ENCODE measurements around the gene HIP1R.

- TF ChIP-seq, protein P1, sequence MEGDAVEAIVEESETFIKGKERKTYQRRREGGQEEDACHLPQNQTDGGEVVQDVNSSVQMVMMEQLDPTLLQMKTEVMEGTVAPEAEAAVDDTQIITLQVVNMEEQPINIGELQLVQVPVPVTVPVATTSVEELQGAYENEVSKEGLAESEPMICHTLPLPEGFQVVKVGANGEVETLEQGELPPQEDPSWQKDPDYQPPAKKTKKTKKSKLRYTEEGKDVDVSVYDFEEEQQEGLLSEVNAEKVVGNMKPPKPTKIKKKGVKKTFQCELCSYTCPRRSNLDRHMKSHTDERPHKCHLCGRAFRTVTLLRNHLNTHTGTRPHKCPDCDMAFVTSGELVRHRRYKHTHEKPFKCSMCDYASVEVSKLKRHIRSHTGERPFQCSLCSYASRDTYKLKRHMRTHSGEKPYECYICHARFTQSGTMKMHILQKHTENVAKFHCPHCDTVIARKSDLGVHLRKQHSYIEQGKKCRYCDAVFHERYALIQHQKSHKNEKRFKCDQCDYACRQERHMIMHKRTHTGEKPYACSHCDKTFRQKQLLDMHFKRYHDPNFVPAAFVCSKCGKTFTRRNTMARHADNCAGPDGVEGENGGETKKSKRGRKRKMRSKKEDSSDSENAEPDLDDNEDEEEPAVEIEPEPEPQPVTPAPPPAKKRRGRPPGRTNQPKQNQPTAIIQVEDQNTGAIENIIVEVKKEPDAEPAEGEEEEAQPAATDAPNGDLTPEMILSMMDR (IDR thresholded peaks at IDR 0.05; ENCODE audit: low read depth, low read length), result no peak
- TF ChIP-seq POLR2A (IDR thresholded peaks at IDR 0.05; ENCODE audit: extremely low read depth, insufficient read length) (no peak), MAX (IDR thresholded peaks at IDR 0.05; ENCODE audit: low read depth, low read length) (no peak), MYC (IDR thresholded peaks at IDR 0.05; ENCODE audit: low read depth, low read length) (no peak)
These were observed 5.6 kb downstream of the HIP1R start for GRCh38 chr12:122840580-122841513.
